Skin of body (tissue), 2 donors: ENCODE measurements around the gene HEXD. TPM values are rescaled to one million over a fixed set of nuclear protein-coding genes. Genes with fewer than 3 reads are reported as not detected.
"Not testable (repeated sequence)": the region's sequence is repeated elsewhere in the genome, so short reads cannot be mapped to it uniquely, and the experiment has no call there.

Experiments
- DNase-seq: peaks from one replicate; lab custom pipeline; 2025; lab: John Stamatoyannopoulos, UW
- total RNA-seq: library from RNA; depleted of rRNA; stranded (reverse); fragments of >200 nt; gene quantifications from one replicate; pipeline ENCODE4 v1.2.3, GENCODE V29; 2014

HEXD gene
- total RNA-seq, 1 donor from 2014 or later, result 14.8 TPM

- no peak for DNase-seq
Measured at GRCh38 chr17:82396601-82397435, 21.3 kb upstream of the HEXD start.

GRCh38 chr17:82397449-82398335, 20.5 kb upstream of the HEXD start:
- no peak for DNase-seq

GRCh38 chr17:82399041-82399441, 19.1 kb upstream of the HEXD start:
- peak; percentile 83 for DNase-seq

GRCh38 chr17:82399601-82400101, 18.5 kb upstream of the HEXD start:
- no peak for DNase-seq

- DNase-seq, result peak; percentile 62
Measured at GRCh38 chr17:82400206-82400605, 17.9 kb upstream of the HEXD start.

- no peak for DNase-seq
Measured at GRCh38 chr17:82400830-82401229, 17.3 kb upstream of the HEXD start.

- DNase-seq, result no peak
Measured at GRCh38 chr17:82402865-82403264, 15.3 kb upstream of the HEXD start.

- DNase-seq, result no peak
Measured at GRCh38 chr17:82403662-82404660, 14.2 kb upstream of the HEXD start.

GRCh38 chr17:82405051-82405450, 13.1 kb upstream of the HEXD start:
- DNase-seq, result no peak

GRCh38 chr17:82406131-82406671, 11.9 kb upstream of the HEXD start:
- no peak for DNase-seq

GRCh38 chr17:82407255-82407654, 10.9 kb upstream of the HEXD start:
- DNase-seq, result no peak

GRCh38 chr17:82408288-82408937, 9.7 kb upstream of the HEXD start:
- no peak for DNase-seq

GRCh38 chr17:82408938-82409318, 9.2 kb upstream of the HEXD start:
- no peak for DNase-seq

GRCh38 chr17:82410014-82410716, 8.0 kb upstream of the HEXD start:
- no peak for DNase-seq

- no peak for DNase-seq
Measured at GRCh38 chr17:82411396-82412053, 6.6 kb upstream of the HEXD start.

- DNase-seq, result not testable (repeated sequence)
Measured at GRCh38 chr17:82412081-82412480, 6.1 kb upstream of the HEXD start.

GRCh38 chr17:82412535-82413520, 5.3 kb upstream of the HEXD start:
- DNase-seq, result no peak
